Esophagus muscularis mucosa (tissue), 4 donors: ENCODE results near the gene ELP4. TPM values are rescaled to one million over a fixed set of nuclear protein-coding genes. Genes with fewer than 3 reads are reported as not detected.

Experiments used
- DNase-seq: peaks from one replicate; pipeline ENCODE4 v3.0.0-alpha.2; 2017; ENCODE audit errors: extremely low spot score
- H3K27ac ChIP-seq, 4 donors: fragments of 200-600 bp; sonication (generic); replicated peaks in 1 of 4; 1 replicate in 3 of 4; 2 replicates in 1 of 4; pipeline ENCODE4 v1.5.1; 2016 to 2019; ENCODE audit warnings: mild to moderate bottlenecking in 1 of 4
- H3K27me3 ChIP-seq, 4 donors: fragments of 200-600 bp; sonication (generic); one replicate each; pipeline versions ENCODE4 v1.5.1 to v1.6.0; 2016 to 2019
- H3K36me3 ChIP-seq, 4 donors: fragments of 200-600 bp; sonication (generic); one replicate each; pipeline ENCODE4 v1.5.1; 2016 to 2019
- H3K4me1 ChIP-seq, 4 donors: fragments of 200-600 bp; sonication (generic); one replicate each; pipeline ENCODE4 v1.5.1; 2016 to 2019
- H3K4me3 ChIP-seq, 4 donors: fragments of 200-600 bp; sonication (generic); 1 replicate in 2 of 4; 2 replicates in 2 of 4; pipeline ENCODE4 v1.5.1; 2016 to 2019; ENCODE audit warnings: mild to moderate bottlenecking in 4 of 4, moderate library complexity in 1 of 4
- H3K9me3 ChIP-seq, 4 donors: fragments of 200-600 bp; sonication (generic); 1 replicate in 3 of 4; 2 replicates in 1 of 4; pipeline ENCODE4 v1.5.1; 2016 to 2019
- CTCF ChIP-seq, 3 experiments: fragments of 200-600 bp in 2 of 3; fragments of 450-650 bp in 1 of 3; sonication (generic) in 2 of 3; IDR thresholded peaks; one replicate each; pipeline ENCODE4 v1.5.1; 2017 to 2019; ENCODE audit warnings: antibody characterized with exemption in 3 of 3, mild to moderate bottlenecking in 2 of 3, moderate library complexity in 1 of 3
- EP300 ChIP-seq: sonication (generic); formaldehyde crosslinking; IDR thresholded peaks from one replicate; pipeline ENCODE4 v1.6.1; 2017; ENCODE audit warnings: antibody characterized with exemption
- POLR2A ChIP-seq: fragments of 450-650 bp; IDR thresholded peaks from one replicate; pipeline ENCODE4 v1.6.1; 2017; ENCODE audit warnings: antibody characterized with exemption, moderate library complexity, mild to moderate bottlenecking, low read depth
- POLR2AphosphoS5 ChIP-seq, 2 donors: sonication (generic); formaldehyde crosslinking; IDR thresholded peaks; one replicate each; pipeline ENCODE4 v1.6.1; 2017; ENCODE audit warnings: antibody characterized with exemption in 2 of 2
- WGBS: methylation state at CpG from one replicate; pipeline ENCODE4 v1.1.5; 2018; 5-methylcytosine and 5-hydroxymethylcytosine counted together
- intact Hi-C: fragments of 100-400 bp; cut with DNase I; formaldehyde crosslinking; loops from one replicate; pipeline ENCODE4 v1.15.1; 2023
- total RNA-seq, 4 donors: library from RNA; depleted of rRNA; stranded (reverse); fragments of >200 nt; gene quantifications; one replicate each; pipeline versions ENCODE4 v1.1.0 to v1.2.1, GENCODE V29; 2016

Gene ELP4
- total RNA-seq, 4 donors from 2014 or later, result 18.1 to 25.5 (median 19.2) TPM

GRCh38 chr11:31824879-31825837 lies 315.6 kb downstream of the ELP4 start:
- intact Hi-C loops, result no loop called here
- peak; percentile 77 for DNase-seq
- Histone ChIP-seq H3K4me3 (peak overlapping the region in 1 of 4 donors; percentile 4), H3K27ac (no peak overlapping the region), H3K9me3 (no peaks in the 10 kb centered on the region), H3K36me3 (no peaks in the 10 kb centered on the region), H3K4me1 (peaks cover 6 to 40% (median 33%) of the 10 kb centered on the region in 4 donors), H3K27me3 (peaks cover 5 to 100% (median 95%) of the 10 kb centered on the region in 4 donors)
- no peak for TF ChIP-seq POLR2A
- TF ChIP-seq POLR2AphosphoS5 (IDR thresholded peaks at IDR 0.05), result no peak
- no peak for TF ChIP-seq EP300
- no peak for TF ChIP-seq CTCF (IDR thresholded peaks at IDR 0.05)
- 8% methylated on average over 41 of the region's 52 CpGs for WGBS

GRCh38 chr11:31825838-31826484 lies 316.4 kb downstream of the ELP4 start:
- peak; percentile 70 for DNase-seq
- intact Hi-C loops, result no loop called here
- no peak for TF ChIP-seq EP300
- no peak for TF ChIP-seq POLR2A
- TF ChIP-seq CTCF (IDR thresholded peaks at IDR 0.05), result no peak
- TF ChIP-seq POLR2AphosphoS5 (IDR thresholded peaks at IDR 0.05), result no peak
- Histone ChIP-seq H3K9me3 (no peaks in the 10 kb centered on the region), H3K27ac (no peak overlapping the region), H3K36me3 (no peaks in the 10 kb centered on the region), H3K4me3 (peak overlapping the region in 1 of 4 donors; percentile 4), H3K27me3 (peaks cover 5 to 98% (median 89%) of the 10 kb centered on the region in 4 donors), H3K4me1 (peaks cover 6 to 36% (median 30%) of the 10 kb centered on the region in 4 donors)
- 9% methylated on average over 34 of the region's 37 CpGs for WGBS

GRCh38 chr11:31826536-31827438 lies 317.2 kb downstream of the ELP4 start:
- no peaks in the 10 kb centered on the region for H3K9me3 ChIP-seq
- no peaks in the 10 kb centered on the region for H3K36me3 ChIP-seq
- WGBS, result 6% methylated on average over 36 of the region's 55 CpGs
- no peak overlapping the region for H3K27ac ChIP-seq
- H3K27me3 ChIP-seq, result peaks cover 5 to 95% (median 82%) of the 10 kb centered on the region in 4 donors
- H3K4me3 ChIP-seq, result peak overlapping the region in 2 of 4 donors; percentile 8 to 26
- intact Hi-C loops, result no loop called here
- DNase-seq, result peak; percentile 85
- TF ChIP-seq POLR2A, result no peak
- no peak for TF ChIP-seq POLR2AphosphoS5 (IDR thresholded peaks at IDR 0.05)
- no peak for TF ChIP-seq EP300
- TF ChIP-seq CTCF (IDR thresholded peaks at IDR 0.05), result no peak
- H3K4me1 ChIP-seq, result peaks cover 6 to 36% (median 30%) of the 10 kb centered on the region in 4 donors

- intact Hi-C loops, result no loop called here
- peaks cover 6 to 36% (median 30%) of the 10 kb centered on the region in 4 donors for H3K4me1 ChIP-seq
- no peaks in the 10 kb centered on the region for H3K36me3 ChIP-seq
- H3K27me3 ChIP-seq, result peaks cover 5 to 95% (median 73%) of the 10 kb centered on the region in 4 donors
- H3K27ac ChIP-seq, result no peak overlapping the region
- peak; percentile 55 for DNase-seq
- WGBS, result 12% methylated on average over 18 of the region's 18 CpGs
- peak overlapping the region in 1 of 4 donors; percentile 26 for H3K4me3 ChIP-seq
- H3K9me3 ChIP-seq, result no peaks in the 10 kb centered on the region
- no peak for TF ChIP-seq EP300
- no peak for TF ChIP-seq CTCF (IDR thresholded peaks at IDR 0.05)
- no peak for TF ChIP-seq POLR2A
- TF ChIP-seq POLR2AphosphoS5 (IDR thresholded peaks at IDR 0.05), result no peak
These were observed 318.1 kb downstream of the ELP4 start for GRCh38 chr11:31827455-31828206.
